NCI-H2227 treated with DMSO at 0.1 percent for 48 hours (cell line): ENCODE results near the gene GUCY1A2.
"Not testable (repeated sequence)": the region's sequence is repeated elsewhere in the genome, so short reads cannot be mapped to it uniquely, and the experiment has no call there.

Experiments used
- DNase-seq: peaks from one replicate; lab custom pipeline; 2025; lab: John Stamatoyannopoulos, UW

Gene GUCY1A2

DNA sequence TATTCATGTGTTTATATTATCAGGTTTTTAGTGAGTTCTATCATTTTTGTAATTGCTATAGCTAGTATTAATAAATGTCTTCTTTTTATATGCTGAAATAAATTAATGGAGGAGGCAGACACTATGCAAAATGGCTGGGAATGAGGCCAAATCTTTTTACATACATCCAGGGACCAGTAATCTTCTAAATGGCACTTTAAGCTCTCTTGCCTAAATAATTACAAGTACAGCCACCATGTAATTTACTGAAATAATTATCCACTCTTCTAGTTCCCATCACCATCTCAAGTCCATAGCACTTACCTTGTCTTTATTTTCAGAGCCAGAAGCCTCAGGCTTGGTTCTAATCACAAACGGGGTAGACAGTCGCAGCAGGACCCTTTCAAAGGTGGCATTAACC lies 79.1 kb downstream of the GUCY1A2 start:
- DNase-seq, result peak; percentile 26

GRCh38 chr11:106937111-106937510 lies 81.2 kb downstream of the GUCY1A2 start:
- no peak for DNase-seq

GRCh38 chr11:106925245-106925644 lies 93.0 kb downstream of the GUCY1A2 start:
- no peak for DNase-seq

DNA sequence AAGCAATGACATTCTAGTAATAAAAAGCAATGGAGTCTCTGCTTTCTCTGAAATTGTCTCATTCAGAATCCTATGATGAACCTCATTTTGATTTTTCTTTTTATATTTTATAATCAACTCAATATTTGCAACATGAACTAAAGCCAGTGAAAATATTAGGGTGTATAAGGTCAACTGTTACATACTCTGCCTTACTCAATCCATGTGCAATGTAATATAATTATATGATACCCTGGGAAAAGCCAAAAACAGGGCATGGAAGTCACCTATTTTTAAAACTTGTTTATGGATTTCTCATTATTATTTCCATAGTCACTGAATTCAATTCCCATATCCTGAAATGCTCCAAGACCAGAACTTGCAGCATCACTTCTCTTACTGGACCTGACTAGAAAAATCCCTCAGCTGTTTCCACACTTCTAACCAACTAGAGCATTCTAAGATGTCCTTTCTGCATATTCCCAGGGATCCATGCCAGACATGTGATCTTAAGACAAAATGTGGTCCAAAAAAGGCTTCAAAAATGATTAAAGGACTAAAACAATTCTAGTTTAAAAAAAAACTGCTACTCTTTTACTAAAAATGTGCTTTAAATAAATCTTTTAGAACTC lies 97.3 kb downstream of the GUCY1A2 start:
- DNase-seq, result no peak

DNA sequence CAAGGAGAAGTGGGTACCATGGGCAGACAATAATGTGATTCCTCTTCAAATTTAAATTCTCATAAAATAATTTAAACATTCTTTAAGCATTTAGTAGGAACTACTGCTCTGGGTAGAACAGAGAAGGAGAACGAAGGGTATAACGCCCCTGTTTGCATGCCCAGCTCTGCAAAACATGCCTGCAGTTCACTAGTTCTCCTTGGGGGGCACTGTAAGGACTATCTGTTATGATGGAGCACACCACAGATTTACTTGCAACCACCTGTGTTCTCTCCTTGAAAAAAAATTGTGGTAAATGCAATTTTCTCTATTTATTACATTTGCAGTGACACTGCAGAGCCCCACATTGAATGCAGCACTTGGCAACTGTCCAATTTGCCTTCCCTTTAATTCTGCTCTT lies 100.3 kb downstream of the GUCY1A2 start:
- no peak for DNase-seq

DNA sequence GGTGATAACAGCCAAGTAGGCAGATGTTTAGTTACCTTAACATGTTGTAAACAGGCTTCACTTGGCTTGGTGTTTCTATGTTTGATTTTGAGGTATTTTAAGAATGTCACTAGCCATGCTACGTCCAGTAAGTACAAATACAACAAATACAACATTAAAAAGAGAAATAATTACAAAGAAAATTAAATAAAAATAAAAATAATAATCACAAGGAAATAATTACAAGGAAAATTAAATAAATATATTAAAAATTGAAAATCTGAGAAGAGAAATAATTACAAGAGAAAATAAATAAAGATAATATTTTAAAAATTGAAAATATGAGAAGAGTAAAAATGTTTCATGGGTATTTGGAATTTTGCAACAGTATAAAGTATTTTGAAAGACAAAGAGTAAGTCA lies 103.9 kb downstream of the GUCY1A2 start:
- no peak for DNase-seq

GRCh38 chr11:106913141-106913540 lies 105.1 kb downstream of the GUCY1A2 start:
- DNase-seq, result no peak

DNA sequence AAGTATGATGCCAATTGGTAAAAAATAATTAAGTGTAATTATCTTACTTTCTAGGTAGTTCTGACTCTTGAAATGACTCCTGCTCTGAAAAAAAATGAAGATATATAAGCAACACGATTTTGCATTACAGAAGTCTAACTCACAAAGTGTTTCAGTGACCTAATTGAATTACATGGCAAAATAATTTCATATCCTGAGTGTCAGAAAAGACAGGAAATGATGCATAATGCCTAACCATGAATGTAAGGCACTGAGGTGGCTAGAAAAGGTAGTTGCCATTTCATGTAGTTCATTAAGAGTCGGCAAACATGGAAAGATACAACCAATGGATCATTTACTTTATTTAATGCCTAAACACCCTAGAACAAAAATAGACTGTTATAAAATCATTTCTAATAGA lies 113.5 kb downstream of the GUCY1A2 start:
- DNase-seq, result no peak

GRCh38 chr11:106889718-106890117 lies 128.6 kb downstream of the GUCY1A2 start:
- DNase-seq, result no peak

DNA sequence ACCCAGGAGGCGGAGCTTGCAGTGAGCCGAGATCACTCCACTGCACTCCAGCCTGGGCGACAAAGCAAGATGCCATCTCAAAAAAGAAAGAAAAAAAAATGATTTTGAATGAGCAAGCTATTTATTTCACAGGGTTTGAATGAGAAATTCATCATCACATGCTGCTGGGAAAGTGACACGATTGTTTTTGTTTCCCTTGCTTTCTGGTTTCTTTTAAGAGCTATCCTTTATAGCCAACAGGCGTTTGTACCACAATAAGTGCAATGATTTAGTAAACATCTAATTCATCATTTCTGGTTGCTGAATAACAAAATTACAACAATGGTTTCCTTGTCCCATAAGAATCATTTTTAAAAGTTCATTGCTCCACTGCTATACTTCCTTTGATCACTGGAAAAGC lies 129.9 kb downstream of the GUCY1A2 start:
- no peak for DNase-seq

GRCh38 chr11:106883693-106884092 lies 134.6 kb downstream of the GUCY1A2 start:
- DNase-seq, result not testable (repeated sequence)

- no peak for DNase-seq
Observed at GRCh38 chr11:106879832-106880546, 138.3 kb downstream of the GUCY1A2 start.

DNA sequence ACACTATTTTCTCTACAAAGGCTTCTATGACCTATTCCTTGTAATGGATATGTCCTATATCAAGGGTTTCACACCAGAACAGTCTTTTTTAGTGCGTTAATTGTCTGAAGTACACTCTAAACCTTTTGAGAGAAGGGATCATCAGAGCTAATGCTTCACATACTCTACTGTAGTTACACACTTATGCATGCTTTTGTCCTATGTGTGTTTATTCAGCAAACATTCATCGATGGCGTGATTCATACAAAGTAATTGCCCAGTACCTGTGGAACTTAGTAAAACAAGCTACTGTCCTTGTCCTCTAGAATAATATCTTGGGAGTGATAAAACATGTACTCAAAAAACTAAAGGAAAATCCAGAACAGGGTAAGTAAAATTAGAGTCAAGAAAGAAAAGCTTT lies 139.2 kb downstream of the GUCY1A2 start:
- DNase-seq, result no peak

GRCh38 chr11:106875013-106875412 lies 143.3 kb downstream of the GUCY1A2 start:
- no peak for DNase-seq

- no peak for DNase-seq
Observed at GRCh38 chr11:106872246-106872645, 146.0 kb downstream of the GUCY1A2 start.

- no peak for DNase-seq
Observed at GRCh38 chr11:106858200-106858599, 160.1 kb downstream of the GUCY1A2 start.

DNA sequence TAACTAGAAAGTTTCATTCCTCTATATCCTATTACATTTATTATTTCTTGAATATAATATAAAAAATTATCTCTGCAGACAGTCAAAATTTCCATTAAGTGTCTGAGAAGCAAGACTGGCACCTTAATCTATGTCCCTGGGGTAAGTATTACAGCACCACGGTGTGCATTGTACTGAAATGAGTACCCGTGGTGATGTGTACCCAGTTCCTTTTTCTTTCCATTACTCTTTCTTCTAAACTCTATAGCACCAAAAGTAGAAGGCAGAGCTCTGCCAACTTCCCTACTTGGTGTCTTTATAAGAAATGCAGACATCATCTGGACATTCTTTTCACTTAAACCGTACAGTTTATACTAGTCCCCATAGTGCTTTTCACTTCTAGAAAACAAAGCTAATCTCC lies 161.7 kb downstream of the GUCY1A2 start:
- no peak for DNase-seq

GRCh38 chr11:106854429-106854828 lies 163.8 kb downstream of the GUCY1A2 start:
- DNase-seq, result no peak

GRCh38 chr11:106853850-106854401 lies 164.3 kb downstream of the GUCY1A2 start:
- no peak for DNase-seq

- no peak for DNase-seq
Observed at GRCh38 chr11:106852779-106853178, 165.5 kb downstream of the GUCY1A2 start.

- no peak for DNase-seq
Observed at GRCh38 chr11:106848526-106848925, 169.8 kb downstream of the GUCY1A2 start.

- DNase-seq, result no peak
Observed at GRCh38 chr11:106842134-106842533, 176.1 kb downstream of the GUCY1A2 start.

GRCh38 chr11:106840947-106841346 lies 177.3 kb downstream of the GUCY1A2 start:
- DNase-seq, result no peak

GRCh38 chr11:106840146-106840545 lies 178.1 kb downstream of the GUCY1A2 start:
- DNase-seq, result no peak
